Fibroblast of skin of abdomen (primary cell): Measurements from ENCODE around the gene WDR59.
A peak's percentile ranks its signal among the peaks of the same experiment; 100 is the strongest.

Experiments used
- DNase-seq: peaks from one replicate; pipeline ENCODE4 v3.0.0-alpha.2; 2013

Gene WDR59

GRCh38 chr16:74903120-74903519 lies 81.8 kb downstream of the WDR59 start:
- DNase-seq, result no peak

GRCh38 chr16:74902161-74902560 lies 82.8 kb downstream of the WDR59 start:
- no peak for DNase-seq

- DNase-seq, result no peak
Observed at GRCh38 chr16:74901606-74902005, 83.3 kb downstream of the WDR59 start.

GRCh38 chr16:74899816-74900215 lies 85.1 kb downstream of the WDR59 start:
- DNase-seq, result no peak

- no peak for DNase-seq
Observed at GRCh38 chr16:74898659-74899058, 86.3 kb downstream of the WDR59 start.

- peak; percentile 20 for DNase-seq
Observed at GRCh38 chr16:74896389-74897370, 88.2 kb downstream of the WDR59 start.

GRCh38 chr16:74893541-74893940 lies 91.4 kb downstream of the WDR59 start:
- DNase-seq, result no peak

- no peak for DNase-seq
Observed at GRCh38 chr16:74892574-74893461, 92.1 kb downstream of the WDR59 start.

- no peak for DNase-seq
Observed at GRCh38 chr16:74888888-74889287, 96.0 kb downstream of the WDR59 start.

GRCh38 chr16:74888232-74888862 lies 96.6 kb downstream of the WDR59 start:
- DNase-seq, result no peak

- DNase-seq, result no peak
Observed at GRCh38 chr16:74887084-74887483, 97.8 kb downstream of the WDR59 start.

GRCh38 chr16:74877706-74878105 lies 107.2 kb downstream of the WDR59 start:
- no peak for DNase-seq

GRCh38 chr16:74874912-74875546 lies 109.9 kb downstream of the WDR59 start:
- DNase-seq, result no peak

- no peak for DNase-seq
Observed at GRCh38 chr16:74874123-74874522, 110.8 kb downstream of the WDR59 start.

GRCh38 chr16:74872302-74872701 lies 112.6 kb downstream of the WDR59 start:
- no peak for DNase-seq

- no peak for DNase-seq
Observed at GRCh38 chr16:74871608-74872007, 113.3 kb downstream of the WDR59 start.

GRCh38 chr16:74868501-74868900 lies 116.4 kb downstream of the WDR59 start:
- peak; percentile 40 for DNase-seq

GRCh38 chr16:74868035-74868434 lies 116.9 kb downstream of the WDR59 start:
- DNase-seq, result no peak

- DNase-seq, result no peak
Observed at GRCh38 chr16:74867281-74867849, 117.6 kb downstream of the WDR59 start.

GRCh38 chr16:74865922-74866598 lies 118.9 kb downstream of the WDR59 start:
- DNase-seq, result no peak

GRCh38 chr16:74862743-74863244 lies 122.1 kb downstream of the WDR59 start:
- peak; percentile 47 for DNase-seq
